ENCODE measurements around the gene GPR152.
"Not testable (repeated sequence)": the region's sequence is repeated elsewhere in the genome, so short reads cannot be mapped to it uniquely, and the experiment has no call there.

The GPR152 gene

GRCh38 chr11:67439321-67440228 lies 13.0 kb downstream of the GPR152 start:
- DNase-seq (ENCODE audit: low spot score) = peak; percentile 43

GRCh38 chr11:67438158-67438902 lies 14.2 kb downstream of the GPR152 start:
- no peak for DNase-seq (ENCODE audit: low spot score)

- DNase-seq (ENCODE audit: low spot score) = no peak
Measured at GRCh38 chr11:67437809-67438157, 14.7 kb downstream of the GPR152 start.

- DNase-seq (ENCODE audit: low spot score) = no peak
Measured at GRCh38 chr11:67437082-67437808, 15.3 kb downstream of the GPR152 start, which contains the start of gene PTPRCAP. Gene PTPRCAP, minus strand, starts transcription at chr11:67437682. Its CDS starts 63 bp downstream, at chr11:67437619.

- no peak for DNase-seq (ENCODE audit: low spot score)
Measured at GRCh38 chr11:67436459-67437081, 16.0 kb downstream of the GPR152 start.

- DNase-seq (ENCODE audit: low spot score) = no peak
Measured at GRCh38 chr11:67435727-67436458, 16.6 kb downstream of the GPR152 start.

GRCh38 chr11:67435031-67435726 lies 17.4 kb downstream of the GPR152 start:
- no peak for DNase-seq (ENCODE audit: low spot score)

- no peak for DNase-seq (ENCODE audit: low spot score)
Measured at GRCh38 chr11:67434395-67434881, 18.1 kb downstream of the GPR152 start.

- DNase-seq (ENCODE audit: low spot score) = no peak
Measured at GRCh38 chr11:67433536-67434394, 18.8 kb downstream of the GPR152 start.

GRCh38 chr11:67432655-67433349 lies 19.7 kb downstream of the GPR152 start:
- DNase-seq (ENCODE audit: low spot score) = no peak

- DNase-seq (ENCODE audit: low spot score) = no peak
Measured at GRCh38 chr11:67431346-67432249, 20.9 kb downstream of the GPR152 start.

- DNase-seq (ENCODE audit: low spot score) = no peak
Measured at GRCh38 chr11:67429722-67430121, 22.8 kb downstream of the GPR152 start.

GRCh38 chr11:67429038-67429668 lies 23.4 kb downstream of the GPR152 start:
- no peak for DNase-seq (ENCODE audit: low spot score)

GRCh38 chr11:67428052-67429001 lies 24.2 kb downstream of the GPR152 start, which contains the start of gene RPS6KB2:
Gene RPS6KB2, plus strand, starts transcription at chr11:67428494. Its CDS starts 52 bp downstream, at chr11:67428546.
- peak; percentile 96 for DNase-seq (ENCODE audit: low spot score)

- not testable (repeated sequence) for DNase-seq (ENCODE audit: low spot score)
Measured at GRCh38 chr11:67427364-67427859, 25.1 kb downstream of the GPR152 start.

Data from kidney tubule cell (primary cell).